CD4-positive, alpha-beta T cell (primary cell): ENCODE measurements around the gene C6orf62. TPM values are rescaled to one million over a fixed set of nuclear protein-coding genes. Genes with fewer than 3 reads are reported as not detected.
"Not testable (repeated sequence)": the region's sequence is repeated elsewhere in the genome, so short reads cannot be mapped to it uniquely, and the experiment has no call there.

Experiments used
- ATAC-seq: fragments of 200-7000 bp; cut with Tn5 transposase; one replicate; pipeline ENCODE4 v1.10.0; 2022; ENCODE audit warnings: mild to moderate bottlenecking; ENCODE audit not compliant: poor library complexity
- CTCF ChIA-PET: fragments of 350-600 bp; sonication (Branson Sonifier 250); formaldehyde crosslinking; loops from one replicate; lab custom pipeline; 2021; ENCODE audit warnings: antibody characterized with exemption, inconsistent platforms; lab: Charles Lee
- POLR2A ChIA-PET: fragments of 350-600 bp; sonication (Branson Sonifier 250); formaldehyde crosslinking; loops from one replicate; lab custom pipeline; 2021; ENCODE audit warnings: antibody characterized with exemption, inconsistent platforms; lab: Charles Lee
- DNase-seq, 14 experiments: peaks; one replicate each; pipeline ENCODE4 v3.0.0-alpha.2; 2013 to 2020; ENCODE audit warnings: mixed read lengths in 2 of 14
- H3K27ac ChIP-seq, 2 donors: one replicate each; pipeline versions ENCODE4 v1.5.1 to v1.7.0; 2013; ENCODE audit warnings: low read length in 2 of 2, low read depth in 1 of 2, mild to moderate bottlenecking in 1 of 2
- H3K27me3 ChIP-seq, 2 experiments: 1 replicate in 1 of 2; 2 replicates in 1 of 2; pipeline versions ENCODE4 v1.6.1 to v1.7.0; 2013; ENCODE audit warnings: low read length in 2 of 2, control low read depth in 1 of 2, mild to moderate bottlenecking in 1 of 2, moderate library complexity in 1 of 2; ENCODE audit not compliant: insufficient read depth in 2 of 2, control insufficient read depth in 1 of 2
- H3K36me3 ChIP-seq: one replicate; pipeline ENCODE4 v1.6.1; 2013; ENCODE audit warnings: low read length, control low read depth; ENCODE audit not compliant: insufficient read depth
- H3K4me1 ChIP-seq: one replicate; pipeline ENCODE4 v1.6.1; 2013; ENCODE audit warnings: low read length, control low read depth; ENCODE audit not compliant: insufficient read depth
- H3K4me3 ChIP-seq: one replicate; pipeline ENCODE4 v1.5.1; 2013; ENCODE audit warnings: mild to moderate bottlenecking, low read length, moderate library complexity
- H3K9me3 ChIP-seq, 2 experiments: 1 replicate in 1 of 2; 2 replicates in 1 of 2; pipeline versions ENCODE4 v1.6.1 to v1.7.0; 2013; ENCODE audit warnings: low read length in 2 of 2, mild to moderate bottlenecking in 2 of 2, control low read depth in 1 of 2, moderate library complexity in 1 of 2; ENCODE audit not compliant: control insufficient read depth in 1 of 2, insufficient read depth in 1 of 2
- H3K27ac Mint-ChIP-seq: one replicate; pipeline ENCODE4 v1.8.0; 2020; ENCODE audit warnings: mixed read lengths
- H3K27me3 Mint-ChIP-seq: one replicate; pipeline ENCODE4 v1.8.0; 2021; ENCODE audit warnings: mixed read lengths
- H3K36me3 Mint-ChIP-seq: one replicate; pipeline ENCODE4 v1.8.0; 2021; ENCODE audit warnings: low read depth, mixed read lengths
- H3K4me1 Mint-ChIP-seq: one replicate; pipeline ENCODE4 v1.8.0; 2021; ENCODE audit warnings: low read depth, mixed read lengths
- H3K4me3 Mint-ChIP-seq: one replicate; pipeline ENCODE4 v1.8.0; 2020; ENCODE audit warnings: mild to moderate bottlenecking, mixed read lengths
- H3K9me3 Mint-ChIP-seq: one replicate; pipeline ENCODE4 v1.8.0; 2020; ENCODE audit warnings: mixed read lengths
- CTCF ChIP-seq: fragments of 200-600 bp; IDR thresholded peaks from one replicate; pipeline ENCODE4 v1.8.0; 2022; ENCODE audit warnings: antibody characterized with exemption, mild to moderate bottlenecking
- intact Hi-C, 2 experiments: fragments of 100-400 bp; cut with DNase I in 1 of 2; cut with micrococcal nuclease in 1 of 2; formaldehyde crosslinking; loops; one replicate each; pipeline versions ENCODE4 v1.15.1 to v1.9.0; 2023 to 2025; cut with DNase I, micrococcal nuclease
- total RNA-seq, 174 experiments: library from RNA in 2 of 174; stranded (reverse) in 2 of 174; gene quantifications; one replicate each; pipeline ENCODE4 v1.2.3 and lab custom pipeline; 2021 to 2026

C6orf62 gene
- total RNA-seq, 2 experiments from 2014 or later = 108 to 111 TPM

GRCh38 chr6:24757611-24758010 is 38.7 kb upstream of the C6orf62 start:
- CTCF ChIA-PET = no interaction called here

DNA sequence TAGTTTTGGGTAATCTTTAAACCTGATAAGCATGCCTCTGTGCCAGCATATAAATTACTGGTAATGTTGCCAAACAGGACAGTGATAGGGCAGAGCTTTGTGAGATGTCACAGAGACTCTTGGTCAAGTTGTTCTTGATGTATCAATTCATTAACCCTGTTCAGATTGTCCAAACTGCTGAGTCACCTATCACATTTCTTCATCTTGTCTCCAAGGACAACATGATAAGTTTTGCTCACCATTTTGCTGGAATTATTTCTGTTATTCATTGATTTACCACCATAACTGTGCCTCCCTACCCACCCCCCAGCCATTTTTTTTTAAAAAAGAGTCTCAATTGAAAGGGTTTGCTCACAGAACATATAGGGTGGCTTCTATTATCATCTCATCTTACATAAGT is 36.3 kb upstream of the C6orf62 start:
- CTCF ChIA-PET = interaction anchor here (1.8 kb wide), 1 partner anchor 16 kb away, joined by 3 read pairs; no protein-coding TSS in a partner anchor
- H3K4me1 ChIP-seq = no peaks in the 10 kb centered on the region
- Mint-ChIP-seq H3K4me3 (no peak overlapping the region), H3K27ac (no peak overlapping the region), H3K27me3 (no peaks in the 10 kb centered on the region), H3K9me3 (peaks cover 4% of the 10 kb centered on the region), H3K36me3 (no peaks in the 10 kb centered on the region), H3K4me1 (no peaks in the 10 kb centered on the region)
- H3K27ac ChIP-seq = no peak overlapping the region
- no peak for DNase-seq
- intact Hi-C loops = no loop called here
- no peak for ATAC-seq
- no peak overlapping the region for H3K4me3 ChIP-seq
- TF ChIP-seq CTCF = no peak
- no peaks in the 10 kb centered on the region for H3K36me3 ChIP-seq
- no peaks in the 10 kb centered on the region for H3K9me3 ChIP-seq
- POLR2A ChIA-PET = no interaction called here
- no peaks in the 10 kb centered on the region for H3K27me3 ChIP-seq

More at GRCh38 chr6:24757611-24758010, 38.7 kb upstream of the C6orf62 start:
- Histone ChIP-seq H3K27ac (no peak overlapping the region), H3K4me1 (no peaks in the 10 kb centered on the region), H3K4me3 (no peak overlapping the region), H3K36me3 (no peaks in the 10 kb centered on the region), H3K9me3 (no peaks in the 10 kb centered on the region), H3K27me3 (no peaks in the 10 kb centered on the region)
- no peaks in the 10 kb centered on the region for H3K27me3 Mint-ChIP-seq
- POLR2A ChIA-PET = no interaction called here
- no peak overlapping the region for H3K4me3 Mint-ChIP-seq
- DNase-seq = no peak
- intact Hi-C loops = no loop called here
- no peaks in the 10 kb centered on the region for H3K4me1 Mint-ChIP-seq
- no peak for TF ChIP-seq CTCF
- no peak for ATAC-seq
- no peak overlapping the region for H3K27ac Mint-ChIP-seq
- H3K9me3 Mint-ChIP-seq = peaks cover 4% of the 10 kb centered on the region
- no peaks in the 10 kb centered on the region for H3K36me3 Mint-ChIP-seq

- H3K27ac ChIP-seq, H3K9me3 ChIP-seq, POLR2A ChIA-PET, H3K36me3 Mint-ChIP-seq, intact Hi-C loops, H3K4me1 ChIP-seq, H3K36me3 ChIP-seq, H3K9me3 Mint-ChIP-seq, ATAC-seq, H3K4me1 Mint-ChIP-seq, H3K27me3 Mint-ChIP-seq, H3K4me3 Mint-ChIP-seq, DNase-seq, H3K4me3 ChIP-seq, H3K27me3 ChIP-seq, H3K27ac Mint-ChIP-seq: not testable (repeated sequence)
- CTCF ChIA-PET = interaction anchor here (1.1 to 1.8 kb wide), 2 partner anchors 9 to 17 kb away, joined by 3 read pairs; no protein-coding TSS in a partner anchor
Observed at GRCh38 chr6:24754378-24754777, 35.4 kb upstream of the C6orf62 start.

- Mint-ChIP-seq H3K36me3 (no peaks in the 10 kb centered on the region), H3K4me3 (no peak overlapping the region), H3K27me3 (no peaks in the 10 kb centered on the region), H3K27ac (no peak overlapping the region), H3K9me3 (peaks cover 4% of the 10 kb centered on the region), H3K4me1 (no peaks in the 10 kb centered on the region)
- intact Hi-C loops = no loop called here
- Histone ChIP-seq H3K4me1 (no peaks in the 10 kb centered on the region), H3K4me3 (no peak overlapping the region), H3K27me3 (no peaks in the 10 kb centered on the region), H3K36me3 (no peaks in the 10 kb centered on the region), H3K9me3 (no peaks in the 10 kb centered on the region), H3K27ac (no peak overlapping the region)
- no peak for TF ChIP-seq CTCF
- DNase-seq (no peak), ATAC-seq (no peak)
- ChIA-PET CTCF (interaction anchor here (1.1 to 1.8 kb wide), 3 partner anchors 8 to 26 kb away, joined by 3 read pairs; no protein-coding TSS in a partner anchor), POLR2A (no interaction called here)
Observed at GRCh38 chr6:24753545-24753944, 34.6 kb upstream of the C6orf62 start.
